Osteocyte (in vitro differentiated cells): ENCODE measurements around the gene KLC3. TPM values are rescaled to one million over a fixed set of nuclear protein-coding genes. Genes with fewer than 3 reads are reported as not detected.

Source experiments
- DNase-seq: peaks from one replicate; pipeline ENCODE4 v3.0.0; 2021; ENCODE audit warnings: mixed read lengths; ENCODE audit not compliant: unreplicated experiment; ENCODE audit errors: extremely low spot score
- H3K27ac Mint-ChIP-seq: one replicate; pipeline ENCODE4 v1.8.0; 2021; ENCODE audit warnings: mild to moderate bottlenecking, mixed read lengths; ENCODE audit not compliant: unreplicated experiment
- H3K27me3 Mint-ChIP-seq: one replicate; pipeline ENCODE4 v1.8.0; 2021; ENCODE audit warnings: mixed read lengths; ENCODE audit not compliant: unreplicated experiment
- H3K36me3 Mint-ChIP-seq: one replicate; pipeline ENCODE4 v1.8.0; 2021; ENCODE audit warnings: mixed read lengths; ENCODE audit not compliant: unreplicated experiment
- H3K4me1 Mint-ChIP-seq: one replicate; pipeline ENCODE4 v1.8.0; 2021; ENCODE audit warnings: mixed read lengths; ENCODE audit not compliant: unreplicated experiment
- H3K4me3 Mint-ChIP-seq: one replicate; pipeline ENCODE4 v1.8.0; 2021; ENCODE audit warnings: mild to moderate bottlenecking, moderate library complexity, mixed read lengths; ENCODE audit not compliant: unreplicated experiment
- H3K9me3 Mint-ChIP-seq: one replicate; pipeline ENCODE4 v1.8.0; 2021; ENCODE audit warnings: mixed read lengths; ENCODE audit not compliant: unreplicated experiment
- total RNA-seq: library from RNA; stranded (reverse); gene quantifications from 2 replicates; pipeline ENCODE4 v1.2.1, GENCODE V29; 2021
- TF ChIP-seq, protein P1 (sequence below): fragments of 200-600 bp; sonication (generic); IDR thresholded peaks from 2 replicates; pipeline ENCODE4 v1.5.0; 2021; ENCODE audit warnings: antibody characterized with exemption, mild to moderate bottlenecking, moderate library complexity

The KLC3 gene
- total RNA-seq, 1 donor from 2014 or later, result not detected

DNA sequence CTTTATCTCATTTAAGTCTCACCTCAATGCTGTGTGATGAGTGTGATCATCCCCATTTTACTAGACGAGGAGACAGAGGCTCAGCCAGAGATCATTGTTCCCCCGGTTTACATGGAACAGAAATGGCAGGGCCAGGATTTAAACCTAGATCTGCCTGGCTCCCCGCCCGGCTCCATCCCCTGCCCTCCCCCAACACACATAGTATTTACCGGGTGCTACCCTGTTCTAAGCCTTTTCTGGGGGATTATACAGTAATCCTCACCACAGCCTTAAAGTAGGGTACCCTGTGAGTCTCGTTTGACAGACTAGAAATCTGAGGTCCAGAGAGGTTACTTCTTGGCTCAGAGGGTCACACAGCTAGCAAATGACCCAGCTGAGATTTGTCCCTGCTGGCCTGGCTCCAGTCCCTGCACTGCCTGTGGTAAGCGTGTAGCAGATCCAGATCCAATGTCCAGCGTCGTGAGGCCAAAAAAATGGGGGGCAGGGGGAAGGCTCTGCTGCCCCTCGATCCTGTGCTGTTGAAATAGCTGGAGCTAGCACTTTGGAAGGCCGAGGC, 3.8 kb upstream of the KLC3 start:
- no peak overlapping the region for H3K27ac Mint-ChIP-seq
- no peaks in the 10 kb centered on the region for H3K36me3 Mint-ChIP-seq
- no peaks in the 10 kb centered on the region for H3K27me3 Mint-ChIP-seq
- no peak for DNase-seq
- H3K4me1 Mint-ChIP-seq, result peaks cover 6% of the 10 kb centered on the region
- H3K4me3 Mint-ChIP-seq, result no peak overlapping the region
- no peaks in the 10 kb centered on the region for H3K9me3 Mint-ChIP-seq
- TF ChIP-seq, protein P1, sequence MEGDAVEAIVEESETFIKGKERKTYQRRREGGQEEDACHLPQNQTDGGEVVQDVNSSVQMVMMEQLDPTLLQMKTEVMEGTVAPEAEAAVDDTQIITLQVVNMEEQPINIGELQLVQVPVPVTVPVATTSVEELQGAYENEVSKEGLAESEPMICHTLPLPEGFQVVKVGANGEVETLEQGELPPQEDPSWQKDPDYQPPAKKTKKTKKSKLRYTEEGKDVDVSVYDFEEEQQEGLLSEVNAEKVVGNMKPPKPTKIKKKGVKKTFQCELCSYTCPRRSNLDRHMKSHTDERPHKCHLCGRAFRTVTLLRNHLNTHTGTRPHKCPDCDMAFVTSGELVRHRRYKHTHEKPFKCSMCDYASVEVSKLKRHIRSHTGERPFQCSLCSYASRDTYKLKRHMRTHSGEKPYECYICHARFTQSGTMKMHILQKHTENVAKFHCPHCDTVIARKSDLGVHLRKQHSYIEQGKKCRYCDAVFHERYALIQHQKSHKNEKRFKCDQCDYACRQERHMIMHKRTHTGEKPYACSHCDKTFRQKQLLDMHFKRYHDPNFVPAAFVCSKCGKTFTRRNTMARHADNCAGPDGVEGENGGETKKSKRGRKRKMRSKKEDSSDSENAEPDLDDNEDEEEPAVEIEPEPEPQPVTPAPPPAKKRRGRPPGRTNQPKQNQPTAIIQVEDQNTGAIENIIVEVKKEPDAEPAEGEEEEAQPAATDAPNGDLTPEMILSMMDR, result no peak

DNA sequence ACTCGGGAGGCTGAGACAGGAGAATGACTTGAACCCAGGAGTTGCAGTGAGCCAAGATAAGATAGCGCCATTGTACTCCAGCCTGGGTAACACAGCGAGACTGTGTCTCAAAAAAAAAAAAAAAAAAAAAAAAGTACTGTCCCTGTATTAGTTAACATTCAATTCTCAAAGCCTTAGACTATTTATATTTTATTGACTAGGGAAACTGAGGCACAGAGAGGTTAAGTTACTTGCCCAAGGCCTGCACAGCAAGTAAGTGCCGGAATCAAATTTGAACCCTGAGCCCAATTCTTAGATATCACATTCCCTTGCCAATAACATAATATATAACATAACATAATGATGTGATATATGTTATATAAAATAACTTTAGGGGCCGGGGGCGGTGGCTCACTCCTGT, 921 bp upstream of the KLC3 start:
- no peaks in the 10 kb centered on the region for H3K9me3 Mint-ChIP-seq
- H3K27ac Mint-ChIP-seq, result no peak overlapping the region
- no peak for DNase-seq
- TF ChIP-seq, protein P1, result no peak
- no peaks in the 10 kb centered on the region for H3K36me3 Mint-ChIP-seq
- H3K27me3 Mint-ChIP-seq, result no peaks in the 10 kb centered on the region
- peaks cover 6% of the 10 kb centered on the region for H3K4me1 Mint-ChIP-seq
- H3K4me3 Mint-ChIP-seq, result no peak overlapping the region

DNA sequence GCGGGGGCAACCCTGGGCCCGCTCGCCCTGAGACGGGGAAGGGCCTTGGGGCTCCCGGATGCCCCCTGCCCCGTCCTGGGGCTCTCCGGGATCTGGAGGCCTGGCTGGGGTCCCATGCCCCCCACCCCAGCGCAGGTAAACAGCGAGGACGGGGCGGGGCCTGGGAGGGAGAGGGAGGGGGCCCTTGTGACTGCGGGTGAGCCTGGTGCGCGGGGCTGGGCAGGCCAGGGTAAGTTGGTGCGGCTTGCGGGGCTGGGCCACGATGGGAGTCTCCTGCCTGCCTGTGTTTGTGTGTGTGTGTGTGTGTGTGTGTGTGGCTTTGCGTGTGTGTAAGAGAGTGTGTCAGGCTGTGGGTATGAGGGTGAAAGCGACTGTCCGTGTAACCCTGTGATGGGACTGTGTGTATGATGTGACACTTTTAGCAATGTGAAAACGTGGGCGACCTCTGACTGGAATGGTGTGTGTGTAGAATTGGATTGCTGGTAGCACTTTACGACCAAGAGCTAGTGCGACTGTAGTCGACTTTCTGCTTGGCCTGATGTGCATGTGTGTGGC, 426 bp downstream of the KLC3 start:
- Mint-ChIP-seq H3K27ac (no peak overlapping the region), H3K27me3 (peaks cover 2% of the 10 kb centered on the region), H3K4me1 (peaks cover 6% of the 10 kb centered on the region), H3K36me3 (no peaks in the 10 kb centered on the region), H3K9me3 (no peaks in the 10 kb centered on the region), H3K4me3 (no peak overlapping the region)
- DNase-seq, result no peak
- TF ChIP-seq, protein P1, result no peak

DNA sequence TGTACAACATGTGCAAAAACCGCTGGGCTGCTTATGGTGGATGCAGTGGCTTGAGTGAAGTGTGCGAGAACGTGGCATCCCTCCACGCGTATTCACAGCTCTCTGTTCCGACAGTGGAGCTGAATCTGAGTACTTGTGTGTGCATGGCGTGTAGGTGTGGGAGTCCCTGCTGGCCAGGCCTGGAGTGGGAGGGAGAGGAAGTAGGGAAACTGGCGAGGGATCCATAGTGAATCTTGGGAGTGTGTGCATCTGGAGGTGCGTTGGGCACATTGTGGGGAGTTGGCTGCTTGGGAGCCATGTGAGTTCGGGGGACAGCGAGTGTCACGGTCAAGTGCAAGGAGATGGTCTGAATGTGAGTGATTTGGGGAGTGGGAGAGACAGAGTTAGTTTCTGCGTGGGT, 2.4 kb downstream of the KLC3 start:
- no peak overlapping the region for H3K27ac Mint-ChIP-seq
- TF ChIP-seq, protein P1, result no peak
- H3K4me3 Mint-ChIP-seq, result no peak overlapping the region
- no peaks in the 10 kb centered on the region for H3K9me3 Mint-ChIP-seq
- H3K36me3 Mint-ChIP-seq, result no peaks in the 10 kb centered on the region
- DNase-seq, result no peak
- peaks cover 6% of the 10 kb centered on the region for H3K4me1 Mint-ChIP-seq
- peaks cover 2% of the 10 kb centered on the region for H3K27me3 Mint-ChIP-seq

DNA sequence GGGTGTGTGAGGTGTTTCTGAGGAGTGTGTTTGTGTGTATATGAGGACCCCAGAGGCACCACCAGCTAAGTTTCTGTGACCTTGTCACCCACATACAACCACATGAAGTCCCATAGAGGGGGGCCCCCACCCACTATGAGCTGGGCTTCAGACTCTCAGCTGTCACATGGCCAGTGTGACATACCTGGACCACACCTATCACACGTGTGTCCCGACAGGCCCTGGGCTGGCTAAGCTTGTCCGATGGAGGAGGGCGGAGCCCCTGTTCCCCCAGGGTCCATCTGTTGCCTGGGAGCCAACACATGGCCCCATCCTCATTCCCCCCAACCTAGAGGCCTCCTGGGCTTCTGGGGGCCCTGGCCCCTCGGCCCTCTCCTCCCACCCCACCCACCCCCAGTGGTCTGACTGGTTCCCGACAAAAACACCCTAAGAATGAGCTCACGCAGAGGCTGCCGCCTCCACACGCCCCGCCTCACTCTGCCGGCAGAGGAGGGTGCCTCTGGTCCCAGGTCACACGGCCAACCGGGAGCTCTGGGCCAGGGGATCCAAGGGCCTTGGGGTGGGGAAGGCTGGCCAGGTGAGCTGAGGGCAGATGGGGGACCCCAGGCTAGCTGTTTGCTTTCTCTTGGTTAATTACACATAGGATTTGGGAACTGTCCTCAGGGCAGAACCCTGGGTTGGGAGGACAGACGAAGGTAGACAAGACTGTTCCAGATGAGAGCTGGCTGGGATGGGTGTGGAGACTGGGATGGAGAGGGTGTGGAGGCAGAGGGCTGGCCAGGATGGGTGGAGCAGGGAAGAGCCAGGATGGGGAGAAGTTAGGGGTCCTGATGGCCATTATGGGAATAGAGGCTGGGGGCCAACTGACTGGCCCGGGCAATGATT, 4.3 kb downstream of the KLC3 start:
- no peak overlapping the region for H3K4me3 Mint-ChIP-seq
- no peak for DNase-seq
- H3K36me3 Mint-ChIP-seq, result no peaks in the 10 kb centered on the region
- peaks cover 3% of the 10 kb centered on the region for H3K4me1 Mint-ChIP-seq
- H3K27ac Mint-ChIP-seq, result no peak overlapping the region
- H3K9me3 Mint-ChIP-seq, result no peaks in the 10 kb centered on the region
- H3K27me3 Mint-ChIP-seq, result peaks cover 2% of the 10 kb centered on the region
- TF ChIP-seq, protein P1, result no peak
